HG02759 (cell line): ENCODE data around the gene IGF2BP2.
"Not testable (repeated sequence)": the region's sequence is repeated elsewhere in the genome, so short reads cannot be mapped to it uniquely, and the experiment has no call there.

Source experiments
- ATAC-seq: cut with Tn5 transposase; IDR thresholded peaks from one replicate; pipeline ENCODE4 v1.9.1; 2021; ENCODE audit warnings: mild to moderate bottlenecking, moderate library complexity; ENCODE audit not compliant: unreplicated experiment

The IGF2BP2 gene

GRCh38 chr3:185678027-185678426 lies 146.8 kb downstream of the IGF2BP2 start:
- ATAC-seq: no peak

GRCh38 chr3:185677146-185677829 lies 147.6 kb downstream of the IGF2BP2 start:
- no peak for ATAC-seq

GRCh38 chr3:185667574-185667973 lies 157.3 kb downstream of the IGF2BP2 start:
- ATAC-seq: no peak

- ATAC-seq: no peak
These were observed 160.9 kb downstream of the IGF2BP2 start for GRCh38 chr3:185663929-185664328.

GRCh38 chr3:185661772-185662171 lies 163.1 kb downstream of the IGF2BP2 start:
- no peak for ATAC-seq

- not testable (repeated sequence) for ATAC-seq
These were observed 163.5 kb downstream of the IGF2BP2 start for GRCh38 chr3:185661296-185661695.

- ATAC-seq: no peak
These were observed 164.6 kb downstream of the IGF2BP2 start for GRCh38 chr3:185659942-185660921.

DNA sequence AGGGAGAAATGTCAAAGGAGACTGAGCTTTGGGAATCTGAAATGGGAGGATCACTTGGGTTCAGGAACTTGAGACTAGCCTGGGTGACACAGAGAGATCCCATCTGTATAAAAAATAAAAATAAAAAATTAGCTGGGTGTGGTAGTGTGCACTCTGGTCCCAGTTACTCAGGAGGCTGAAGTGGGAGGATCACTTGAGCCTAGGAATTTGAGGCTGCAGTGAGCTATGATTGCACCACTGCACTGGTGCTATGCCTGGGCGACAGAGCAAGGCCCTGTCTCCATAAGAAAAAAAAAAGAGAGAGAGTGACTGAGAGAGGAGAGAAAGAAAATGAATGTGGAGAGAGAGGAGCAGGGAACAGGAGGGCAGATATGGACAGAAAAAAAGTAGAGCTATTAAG lies 165.9 kb downstream of the IGF2BP2 start:
- ATAC-seq: no peak

GRCh38 chr3:185658504-185658912 lies 166.3 kb downstream of the IGF2BP2 start:
- ATAC-seq: no peak

DNA sequence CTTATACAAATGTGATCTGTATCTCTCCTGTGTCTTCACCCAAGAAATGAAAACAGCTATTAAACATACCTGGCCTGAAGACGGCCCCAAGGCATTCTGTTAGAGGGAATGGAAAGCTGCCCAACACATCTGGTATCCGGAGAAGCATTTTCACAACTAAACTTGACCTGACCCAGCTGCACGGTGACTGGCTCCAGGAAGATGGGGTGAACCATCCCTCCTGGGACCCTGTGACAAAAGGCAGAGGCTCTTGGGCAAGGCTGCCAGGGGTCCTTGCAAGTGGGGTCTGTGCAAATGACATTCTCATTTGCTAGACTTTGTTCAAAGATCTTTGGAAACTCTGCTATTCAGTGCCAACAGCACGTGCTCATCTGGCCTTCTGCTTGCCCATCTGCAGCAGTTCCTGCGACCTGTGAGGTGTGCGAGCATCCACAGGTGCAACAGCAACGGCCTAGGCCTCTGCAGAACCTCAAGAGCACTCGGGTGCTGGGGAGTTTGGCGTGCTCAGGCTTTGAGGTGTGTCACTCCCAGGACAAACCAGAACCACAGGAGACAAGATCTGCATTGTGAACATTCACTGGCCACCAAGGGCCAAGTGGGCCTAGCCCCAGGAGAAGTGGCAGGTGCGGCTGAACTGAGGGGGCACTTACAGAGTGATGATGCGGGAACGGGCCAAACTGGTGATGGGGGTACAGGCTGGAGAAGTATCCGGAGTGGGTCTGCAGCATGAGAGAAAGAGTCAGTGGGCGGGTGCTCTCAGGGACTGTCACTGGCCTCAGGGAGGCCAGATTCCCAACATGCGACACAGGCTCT lies 166.9 kb downstream of the IGF2BP2 start:
- no peak for ATAC-seq

- no peak for ATAC-seq
These were observed 167.6 kb downstream of the IGF2BP2 start for GRCh38 chr3:185657211-185657610.

- ATAC-seq: no peak
These were observed 168.5 kb downstream of the IGF2BP2 start for GRCh38 chr3:185656321-185656840.

DNA sequence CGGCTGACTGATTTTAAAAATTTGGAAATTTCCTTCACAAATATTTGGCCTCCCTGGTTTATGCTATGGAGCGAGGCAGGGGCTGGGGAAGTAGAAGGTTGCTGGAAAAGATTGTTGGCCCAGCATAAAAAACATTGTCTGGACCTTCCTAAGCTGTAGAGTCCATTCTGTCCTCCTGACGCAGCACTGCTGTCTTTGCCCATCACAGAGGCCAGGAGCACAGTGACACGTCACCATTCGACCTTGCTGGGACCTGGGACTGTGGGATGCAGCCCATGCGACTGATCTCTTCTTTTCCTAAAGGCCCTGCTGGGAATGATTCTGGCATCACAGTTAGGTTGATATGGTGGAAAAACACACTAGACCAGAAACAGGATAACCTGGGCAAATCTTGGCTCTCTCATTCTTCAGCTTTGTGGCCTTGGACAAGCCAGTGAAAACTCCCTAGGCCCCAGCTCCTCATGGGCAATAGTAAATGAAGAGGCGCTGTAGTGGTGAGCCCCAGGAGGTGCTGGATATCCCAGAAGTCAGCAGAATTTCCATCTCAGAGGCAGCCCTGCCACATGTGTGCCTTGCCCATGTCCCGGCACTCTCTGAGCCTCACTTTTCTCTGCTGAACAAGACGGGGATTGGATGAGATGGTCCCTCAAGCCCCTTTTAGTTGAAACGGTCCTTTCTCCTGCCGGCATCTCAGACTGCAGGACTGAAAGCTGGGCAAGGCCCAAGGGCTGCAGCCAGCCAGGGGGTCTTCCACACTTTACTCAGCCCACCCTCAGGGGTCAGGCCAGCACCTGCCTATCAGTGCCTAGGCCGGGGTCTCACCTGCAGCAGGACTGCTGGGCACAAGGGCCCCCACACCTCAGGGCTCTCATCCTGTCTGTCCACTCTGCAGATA lies 169.2 kb downstream of the IGF2BP2 start:
- ATAC-seq: no peak

- no peak for ATAC-seq
These were observed 170.1 kb downstream of the IGF2BP2 start for GRCh38 chr3:185654758-185655145.

DNA sequence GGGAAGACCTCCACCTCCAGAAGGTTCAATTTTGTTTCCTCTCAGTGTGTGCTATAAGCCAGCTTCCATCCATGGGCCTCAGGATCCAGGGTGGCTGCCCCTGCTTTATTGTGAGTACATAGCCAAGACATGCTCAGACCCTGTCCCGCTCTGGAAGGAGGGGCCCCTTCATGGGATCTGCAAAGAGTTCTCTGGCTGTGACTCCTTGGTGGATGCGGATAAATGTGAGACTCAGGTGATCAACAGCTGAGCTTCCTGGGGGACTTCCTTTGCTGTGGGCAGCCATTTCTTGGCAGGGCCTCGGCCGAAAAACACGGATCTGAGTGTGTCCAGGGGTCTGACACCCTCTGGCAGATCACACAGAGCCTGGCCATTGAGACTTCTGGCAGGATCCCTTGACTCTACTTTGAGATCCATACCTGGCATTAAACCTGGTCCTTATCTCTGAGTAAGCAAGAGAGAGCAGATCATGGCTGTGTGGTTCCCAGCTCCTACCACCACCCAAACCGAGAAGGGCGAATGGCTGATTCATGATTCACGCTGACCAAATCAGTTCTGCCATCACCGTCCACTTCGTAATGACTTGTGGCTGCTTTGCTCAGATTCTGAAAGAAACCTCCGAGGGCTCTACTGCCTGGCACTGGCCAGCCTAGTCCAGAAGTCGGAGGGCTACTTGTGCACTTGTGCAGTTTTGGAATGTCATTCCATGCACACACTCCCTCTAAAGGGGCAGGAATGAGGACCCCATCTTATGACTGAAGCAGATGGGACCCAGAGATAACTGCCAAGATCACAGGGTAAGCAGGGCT lies 170.7 kb downstream of the IGF2BP2 start:
- ATAC-seq: no peak

DNA sequence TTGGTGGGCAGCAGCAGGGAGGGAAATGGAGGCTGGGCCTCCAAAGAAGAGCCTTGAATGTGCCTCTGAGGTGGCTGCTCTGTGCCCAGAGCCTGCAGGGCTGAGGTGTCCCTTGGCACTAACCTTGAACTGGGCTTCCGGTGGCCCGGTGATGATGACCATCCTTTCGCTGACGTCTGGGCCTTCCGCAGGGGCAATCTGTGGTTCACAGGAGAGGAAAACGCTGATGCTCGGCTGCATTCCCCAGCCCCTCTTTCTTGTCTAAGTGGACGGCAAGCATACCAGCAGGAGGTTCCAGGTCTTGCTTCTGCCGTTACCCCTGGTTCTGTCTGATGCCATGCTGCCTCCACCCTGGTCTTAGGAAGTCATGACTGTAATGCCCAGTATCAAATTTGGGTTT lies 172.9 kb downstream of the IGF2BP2 start:
- no peak for ATAC-seq

DNA sequence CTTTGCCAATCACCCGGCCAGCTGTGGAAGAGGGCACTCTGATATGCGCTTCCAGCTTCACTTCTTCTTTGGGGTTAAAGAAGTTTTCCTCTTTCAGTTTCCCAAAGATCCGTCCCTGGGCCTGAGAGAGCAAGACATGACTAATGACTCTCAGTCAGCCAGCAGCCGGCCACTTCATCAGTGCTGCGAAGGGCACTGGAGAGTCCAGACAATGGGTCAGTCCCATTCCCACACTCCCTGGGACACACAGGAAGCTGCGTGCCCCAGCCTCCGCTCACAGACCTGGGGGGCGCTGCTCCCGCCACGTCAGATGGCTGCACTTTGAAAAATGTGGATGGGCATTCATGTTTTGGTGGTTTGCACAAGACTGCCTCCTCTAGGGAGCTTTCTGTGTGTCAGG lies 175.4 kb downstream of the IGF2BP2 start:
- ATAC-seq: no peak

DNA sequence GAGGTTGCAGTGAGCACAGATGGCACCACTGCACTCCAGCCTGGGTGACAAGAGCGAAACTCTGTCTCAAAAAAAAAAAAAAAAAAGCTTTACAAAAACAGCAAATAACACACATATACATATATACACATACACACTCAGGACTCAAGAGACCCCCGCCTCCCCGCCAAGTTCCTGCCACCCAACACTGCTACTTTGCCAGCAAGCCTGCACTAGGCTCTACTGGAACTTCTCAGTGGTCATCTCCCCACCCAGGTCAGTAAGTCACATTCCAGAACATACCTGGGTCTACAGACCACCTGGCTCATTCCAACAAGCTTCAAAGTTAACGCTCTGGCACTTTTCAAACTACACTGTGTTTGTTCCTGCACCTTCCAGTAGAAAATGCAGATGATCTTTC lies 176.4 kb downstream of the IGF2BP2 start:
- no peak for ATAC-seq

DNA sequence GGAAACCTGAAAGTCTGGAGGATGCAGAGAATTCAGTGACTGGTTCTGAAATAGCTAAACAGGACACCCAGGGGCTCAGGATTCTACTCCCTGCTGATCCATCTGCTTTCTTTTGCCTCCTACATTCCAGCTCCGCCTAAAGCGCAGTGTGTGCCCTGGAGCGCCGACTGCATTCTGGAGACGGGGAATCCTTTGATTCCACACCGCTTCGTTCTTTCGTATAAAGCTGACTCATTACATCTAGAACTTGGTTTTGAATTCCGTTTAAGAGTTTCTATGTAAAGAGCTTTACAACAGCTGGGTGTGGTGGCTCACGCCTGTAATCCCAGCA lies 177.0 kb downstream of the IGF2BP2 start:
- ATAC-seq: no peak
